Nephron (organoid): ENCODE data around the gene NPRL2.

Experiments
- H3K27ac Mint-ChIP-seq, 3 experiments: 2 replicates each; pipeline ENCODE4 v1.8.0; 2020; ENCODE audit warnings: mixed read lengths in 3 of 3, mild to moderate bottlenecking in 2 of 3, moderate library complexity in 1 of 3
- H3K27me3 Mint-ChIP-seq: 2 replicates; pipeline ENCODE4 v1.8.0; 2021; ENCODE audit warnings: low read depth, mild to moderate bottlenecking, moderate library complexity, mixed read lengths
- H3K36me3 Mint-ChIP-seq: 2 replicates; pipeline ENCODE4 v1.8.0; 2020; ENCODE audit warnings: low read depth, mixed read lengths
- H3K4me1 Mint-ChIP-seq: 2 replicates; pipeline ENCODE4 v1.8.0; 2020; ENCODE audit warnings: mixed read lengths
- H3K4me3 Mint-ChIP-seq, 3 experiments: 2 replicates each; pipeline ENCODE4 v1.8.0; 2020; ENCODE audit warnings: mild to moderate bottlenecking in 3 of 3, mixed read lengths in 3 of 3, moderate library complexity in 2 of 3
- H3K9me3 Mint-ChIP-seq: 2 replicates; pipeline ENCODE4 v1.8.0; 2020; ENCODE audit warnings: mixed read lengths
- TF ChIP-seq, protein P1 (sequence below), 3 experiments: fragments of 200-600 bp; sonication (generic); IDR thresholded peaks; one replicate each; pipeline ENCODE4 v1.5.0; 2021; ENCODE audit warnings: antibody characterized with exemption in 3 of 3; ENCODE audit not compliant: unreplicated experiment in 3 of 3

Gene NPRL2

DNA sequence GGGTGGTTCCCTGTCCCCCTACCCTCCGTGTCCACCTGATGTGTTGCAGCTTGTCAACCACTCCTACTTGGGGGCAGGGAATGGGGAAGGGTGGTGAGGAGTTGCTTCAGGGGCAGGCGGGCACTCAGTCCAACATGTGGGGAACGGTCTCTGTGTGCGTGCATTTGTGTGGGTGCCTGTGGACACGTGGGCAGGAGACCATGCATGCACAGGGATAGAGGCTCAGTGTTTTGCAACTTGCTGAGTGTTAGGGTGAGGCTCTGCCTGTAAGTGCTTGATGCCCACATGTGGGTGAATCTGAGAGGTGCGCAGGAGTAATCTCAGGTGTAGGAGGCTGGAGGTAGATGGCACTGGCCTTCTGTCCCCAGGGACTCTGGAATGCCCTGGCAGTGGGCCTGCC lies 33.2 kb upstream of the NPRL2 start:
- H3K4me3 Mint-ChIP-seq: no peak overlapping the region
- H3K4me1 Mint-ChIP-seq: peaks cover 42% of the 10 kb centered on the region
- TF ChIP-seq, protein P1, sequence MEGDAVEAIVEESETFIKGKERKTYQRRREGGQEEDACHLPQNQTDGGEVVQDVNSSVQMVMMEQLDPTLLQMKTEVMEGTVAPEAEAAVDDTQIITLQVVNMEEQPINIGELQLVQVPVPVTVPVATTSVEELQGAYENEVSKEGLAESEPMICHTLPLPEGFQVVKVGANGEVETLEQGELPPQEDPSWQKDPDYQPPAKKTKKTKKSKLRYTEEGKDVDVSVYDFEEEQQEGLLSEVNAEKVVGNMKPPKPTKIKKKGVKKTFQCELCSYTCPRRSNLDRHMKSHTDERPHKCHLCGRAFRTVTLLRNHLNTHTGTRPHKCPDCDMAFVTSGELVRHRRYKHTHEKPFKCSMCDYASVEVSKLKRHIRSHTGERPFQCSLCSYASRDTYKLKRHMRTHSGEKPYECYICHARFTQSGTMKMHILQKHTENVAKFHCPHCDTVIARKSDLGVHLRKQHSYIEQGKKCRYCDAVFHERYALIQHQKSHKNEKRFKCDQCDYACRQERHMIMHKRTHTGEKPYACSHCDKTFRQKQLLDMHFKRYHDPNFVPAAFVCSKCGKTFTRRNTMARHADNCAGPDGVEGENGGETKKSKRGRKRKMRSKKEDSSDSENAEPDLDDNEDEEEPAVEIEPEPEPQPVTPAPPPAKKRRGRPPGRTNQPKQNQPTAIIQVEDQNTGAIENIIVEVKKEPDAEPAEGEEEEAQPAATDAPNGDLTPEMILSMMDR (IDR thresholded peaks at IDR 0.05; ENCODE audit: unreplicated experiment in 3 of 3): no peak
- peaks cover 3% of the 10 kb centered on the region for H3K27me3 Mint-ChIP-seq
- no peaks in the 10 kb centered on the region for H3K9me3 Mint-ChIP-seq
- H3K27ac Mint-ChIP-seq: peak overlapping the region; percentile 67 to 88 (median 75)
- H3K36me3 Mint-ChIP-seq: no peaks in the 10 kb centered on the region

DNA sequence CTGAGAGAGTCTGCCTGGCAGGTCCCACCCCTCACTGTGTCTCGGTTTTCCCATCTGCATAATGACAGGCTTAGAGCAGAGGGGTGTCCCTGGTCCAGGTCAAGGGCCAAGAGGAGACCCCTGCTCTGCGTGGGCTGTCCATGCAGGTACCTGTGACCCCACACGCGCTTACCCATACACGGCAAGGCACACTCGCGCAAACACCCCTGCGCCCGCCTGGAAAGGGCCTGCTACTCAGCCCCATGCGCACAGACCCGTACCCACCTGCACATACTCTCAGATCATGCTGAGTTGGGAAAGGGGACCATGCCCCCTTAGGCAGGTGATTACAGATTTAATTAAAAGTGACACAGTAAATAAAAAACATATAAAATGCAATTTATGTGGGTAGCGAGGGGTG lies 32.1 kb upstream of the NPRL2 start:
- no peaks in the 10 kb centered on the region for H3K36me3 Mint-ChIP-seq
- TF ChIP-seq, protein P1 (IDR thresholded peaks at IDR 0.05; ENCODE audit: unreplicated experiment in 3 of 3): no peak

DNA sequence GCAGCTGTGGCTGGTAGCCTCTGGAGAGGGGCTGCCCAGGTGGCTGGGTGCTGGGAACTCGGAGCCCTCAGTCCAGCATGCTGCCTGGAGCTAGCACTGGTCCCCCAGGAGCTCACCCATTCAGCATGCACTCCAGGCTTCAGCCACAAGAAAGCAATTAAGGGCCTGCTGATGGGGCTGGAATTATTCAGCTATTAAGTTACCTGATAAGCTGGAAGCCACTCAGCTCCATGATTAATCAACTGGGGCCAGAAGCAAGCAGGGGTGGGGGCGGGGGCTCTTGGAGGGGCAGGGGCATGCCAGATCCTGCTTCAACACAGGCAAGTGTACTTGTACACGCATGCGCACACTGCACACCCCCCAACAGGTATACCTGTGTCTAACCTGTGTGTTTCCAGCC lies 30.8 kb upstream of the NPRL2 start:
- H3K27me3 Mint-ChIP-seq: peaks cover 6% of the 10 kb centered on the region
- peak overlapping the region; percentile 87 to 97 (median 89) for H3K27ac Mint-ChIP-seq
- peaks cover 49% of the 10 kb centered on the region for H3K4me1 Mint-ChIP-seq
- H3K4me3 Mint-ChIP-seq: peak overlapping the region in 1 of 3 experiments; percentile 16
- no peaks in the 10 kb centered on the region for H3K9me3 Mint-ChIP-seq
- TF ChIP-seq, protein P1 (IDR thresholded peaks at IDR 0.05; ENCODE audit: unreplicated experiment in 3 of 3): no peak
- H3K36me3 Mint-ChIP-seq: no peaks in the 10 kb centered on the region

More for the DNA sequence above, 32.1 kb upstream of the NPRL2 start:
- peak overlapping the region in 1 of 3 experiments; percentile 38 for H3K4me3 Mint-ChIP-seq
- no peaks in the 10 kb centered on the region for H3K9me3 Mint-ChIP-seq
- peak overlapping the region; percentile 87 to 97 (median 89) for H3K27ac Mint-ChIP-seq
- peaks cover 3% of the 10 kb centered on the region for H3K27me3 Mint-ChIP-seq
- peaks cover 42% of the 10 kb centered on the region for H3K4me1 Mint-ChIP-seq

DNA sequence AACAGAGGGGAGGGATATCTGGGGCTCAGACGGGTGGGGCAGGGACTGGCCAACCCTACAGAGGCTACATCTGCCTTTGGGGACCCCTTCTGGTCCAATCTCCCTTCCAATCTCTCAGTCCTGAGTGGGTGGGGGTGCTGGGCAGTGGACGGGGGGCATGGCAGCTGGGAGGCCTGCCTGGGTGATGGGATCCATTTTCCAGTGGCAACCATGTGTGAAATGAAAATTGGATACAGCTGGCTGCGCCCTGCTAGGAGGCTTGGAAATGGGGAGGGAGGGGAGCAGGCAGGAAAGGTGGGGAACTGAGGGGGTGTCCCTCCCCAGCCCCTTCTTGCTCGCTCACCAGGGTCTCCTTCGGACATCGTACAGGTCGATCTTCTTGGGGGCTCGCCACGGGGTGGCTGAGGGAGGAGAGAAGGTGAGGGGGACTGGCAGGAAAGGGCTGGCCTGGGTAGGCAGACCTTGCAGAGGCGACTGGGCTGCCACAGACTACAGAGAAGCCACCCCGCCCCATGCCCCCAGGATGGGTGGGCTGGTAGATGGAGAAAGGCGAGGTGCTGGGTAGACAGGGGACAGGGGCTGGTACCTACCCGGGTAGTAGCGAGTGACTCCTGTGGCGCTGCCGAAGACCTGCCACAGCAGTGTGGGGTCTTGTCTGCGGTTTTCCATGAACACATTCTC lies 30.0 kb upstream of the NPRL2 start:
- Mint-ChIP-seq H3K4me3 (peak overlapping the region in 1 of 3 experiments; percentile 21), H3K4me1 (peaks cover 43% of the 10 kb centered on the region), H3K27me3 (peaks cover 8% of the 10 kb centered on the region), H3K36me3 (no peaks in the 10 kb centered on the region), H3K27ac (peak overlapping the region; percentile 87 to 97 (median 89)), H3K9me3 (no peaks in the 10 kb centered on the region)
- TF ChIP-seq, protein P1 (IDR thresholded peaks at IDR 0.05; ENCODE audit: unreplicated experiment in 3 of 3): no peak

DNA sequence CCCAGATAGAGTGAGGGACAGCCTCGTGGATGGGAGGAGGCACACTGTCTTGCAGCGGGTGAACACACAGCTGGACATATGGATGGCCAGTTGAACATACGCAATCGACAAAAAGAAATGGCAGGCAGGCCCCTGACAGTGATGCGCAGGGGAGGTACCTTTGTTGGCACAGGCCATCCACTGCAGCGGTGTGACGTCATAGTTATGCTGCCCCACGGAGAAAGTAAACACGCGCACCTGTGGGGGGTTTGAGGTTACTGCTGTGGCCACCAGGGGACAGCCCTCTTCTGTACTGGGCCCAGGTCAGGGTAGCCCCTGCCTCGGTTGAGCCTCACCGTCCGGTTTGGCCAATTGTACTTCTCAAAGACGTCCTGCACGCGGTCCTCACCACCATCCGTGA lies 28.2 kb upstream of the NPRL2 start:
- Mint-ChIP-seq H3K27ac (peak overlapping the region in 2 of 3 experiments; percentile 7 to 26), H3K27me3 (peaks cover 8% of the 10 kb centered on the region)
- TF ChIP-seq, protein P1 (IDR thresholded peaks at IDR 0.05; ENCODE audit: unreplicated experiment in 3 of 3): no peak

DNA sequence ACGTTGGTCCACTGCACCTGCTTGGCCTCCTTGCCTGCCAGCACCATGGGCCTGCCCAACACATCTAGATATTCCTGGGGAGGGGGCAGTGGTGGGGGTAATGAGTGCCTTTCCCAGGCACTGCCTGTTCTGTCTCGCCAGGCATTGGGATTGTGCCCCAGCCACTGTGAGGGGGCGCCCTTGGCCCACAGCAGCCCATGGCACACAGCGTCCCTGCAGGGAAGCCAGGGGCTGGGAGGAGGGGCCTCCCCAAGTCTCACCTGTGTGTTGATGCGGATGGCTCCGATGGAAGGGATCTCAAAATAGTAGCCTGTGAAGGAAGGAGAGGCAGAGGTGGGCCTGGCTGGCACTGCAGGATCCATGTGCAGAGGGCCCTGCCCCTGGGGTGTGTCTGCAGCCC lies 27.4 kb upstream of the NPRL2 start:
- Mint-ChIP-seq H3K9me3 (no peaks in the 10 kb centered on the region), H3K4me3 (no peak overlapping the region), H3K27me3 (peaks cover 8% of the 10 kb centered on the region), H3K27ac (no peak overlapping the region), H3K4me1 (peaks cover 35% of the 10 kb centered on the region), H3K36me3 (no peaks in the 10 kb centered on the region)
- TF ChIP-seq, protein P1 (IDR thresholded peaks at IDR 0.05; ENCODE audit: unreplicated experiment in 3 of 3): no peak

More for the DNA sequence above, 28.2 kb upstream of the NPRL2 start:
- no peaks in the 10 kb centered on the region for H3K36me3 Mint-ChIP-seq
- no peak overlapping the region for H3K4me3 Mint-ChIP-seq
- no peaks in the 10 kb centered on the region for H3K9me3 Mint-ChIP-seq
- H3K4me1 Mint-ChIP-seq: peaks cover 38% of the 10 kb centered on the region
